Stimulated activated CD8-positive, alpha-beta memory T cell treated with anti-CD3 and anti-CD28 coated beads, Interleukin-7, amount 100 ng/mL, for 48 hours (primary cell): ENCODE results near the gene ITGBL1.

ENCODE experiments used
- DNase-seq, 2 donors: peaks; one replicate each; pipeline ENCODE4 v3.0.0-alpha.2; 2020; ENCODE audit warnings: low read depth in 1 of 2; ENCODE audit errors: extremely low read depth in 1 of 2

Gene ITGBL1

GRCh38 chr13:101452519-101453485 is at the start of gene ITGBL1:
Gene ITGBL1, plus strand, starts transcription at chr13:101452675. Its CDS starts 159 bp downstream, at chr13:101452834.
- no peak for DNase-seq

DNA sequence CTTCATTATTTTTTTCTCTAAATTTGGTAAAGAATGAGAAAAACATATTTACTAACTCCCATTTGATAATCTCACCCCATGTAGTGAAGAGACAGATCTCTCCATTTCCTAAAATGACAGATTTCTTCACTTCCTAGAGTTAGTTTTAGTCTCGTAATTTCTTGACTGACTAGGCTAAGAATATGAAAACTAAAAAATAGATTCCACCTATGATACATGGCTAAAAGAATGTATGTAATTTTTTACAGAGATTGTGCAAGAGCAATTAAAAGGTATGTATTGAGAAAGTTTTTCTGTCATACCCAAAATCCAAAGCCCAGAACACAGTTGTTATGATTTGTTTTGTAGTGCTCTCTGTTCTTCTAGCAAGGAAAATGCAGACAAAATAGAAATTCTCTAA is 45.7 kb upstream of the ITGBL1 start:
- no peak for DNase-seq

- DNase-seq = no peak
Measured at GRCh38 chr13:101408154-101408553, 44.3 kb upstream of the ITGBL1 start.

GRCh38 chr13:101408992-101409656 is 43.4 kb upstream of the ITGBL1 start:
- DNase-seq = no peak

GRCh38 chr13:101412076-101412475 is 40.4 kb upstream of the ITGBL1 start:
- DNase-seq = no peak

DNA sequence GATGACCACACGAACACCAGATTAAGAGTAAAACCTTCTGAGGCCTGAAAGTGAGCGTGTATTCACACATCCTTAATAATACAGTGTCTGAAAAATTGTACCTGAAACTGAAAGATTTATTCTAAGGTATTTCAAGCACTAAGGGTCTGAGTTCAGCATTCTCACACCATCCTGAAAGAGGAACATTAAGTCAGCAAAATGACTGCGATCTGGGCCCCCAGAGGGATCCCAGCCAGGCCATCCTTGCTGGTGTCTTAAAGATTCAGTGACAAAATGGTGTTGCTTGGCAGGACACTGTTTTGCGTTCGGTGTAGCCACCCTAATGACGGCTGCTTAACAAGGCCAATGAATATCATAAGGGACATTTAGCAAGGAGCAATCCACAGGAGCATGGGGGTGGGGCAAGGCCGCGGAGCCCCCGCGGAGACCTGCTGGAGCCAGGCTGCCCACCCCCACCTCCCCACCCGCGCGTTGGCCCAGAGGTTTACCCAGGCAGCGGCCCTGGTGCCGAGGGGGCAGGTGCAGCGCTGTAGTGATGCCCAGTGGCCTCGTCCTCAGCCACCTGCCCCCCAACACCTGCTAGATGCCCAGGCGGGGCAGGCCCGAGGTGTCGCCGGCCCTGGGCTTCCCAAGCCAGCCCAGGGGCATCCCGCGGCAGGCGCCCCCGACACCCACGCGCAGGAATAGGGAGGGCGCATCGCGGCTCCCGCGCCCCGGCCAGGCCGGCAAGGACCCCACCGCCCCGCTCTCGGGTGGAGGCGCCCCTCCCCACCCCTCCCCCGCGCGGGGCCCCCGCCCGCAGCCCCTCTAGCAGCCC is 36.9 kb upstream of the ITGBL1 start:
- DNase-seq = no peak

DNA sequence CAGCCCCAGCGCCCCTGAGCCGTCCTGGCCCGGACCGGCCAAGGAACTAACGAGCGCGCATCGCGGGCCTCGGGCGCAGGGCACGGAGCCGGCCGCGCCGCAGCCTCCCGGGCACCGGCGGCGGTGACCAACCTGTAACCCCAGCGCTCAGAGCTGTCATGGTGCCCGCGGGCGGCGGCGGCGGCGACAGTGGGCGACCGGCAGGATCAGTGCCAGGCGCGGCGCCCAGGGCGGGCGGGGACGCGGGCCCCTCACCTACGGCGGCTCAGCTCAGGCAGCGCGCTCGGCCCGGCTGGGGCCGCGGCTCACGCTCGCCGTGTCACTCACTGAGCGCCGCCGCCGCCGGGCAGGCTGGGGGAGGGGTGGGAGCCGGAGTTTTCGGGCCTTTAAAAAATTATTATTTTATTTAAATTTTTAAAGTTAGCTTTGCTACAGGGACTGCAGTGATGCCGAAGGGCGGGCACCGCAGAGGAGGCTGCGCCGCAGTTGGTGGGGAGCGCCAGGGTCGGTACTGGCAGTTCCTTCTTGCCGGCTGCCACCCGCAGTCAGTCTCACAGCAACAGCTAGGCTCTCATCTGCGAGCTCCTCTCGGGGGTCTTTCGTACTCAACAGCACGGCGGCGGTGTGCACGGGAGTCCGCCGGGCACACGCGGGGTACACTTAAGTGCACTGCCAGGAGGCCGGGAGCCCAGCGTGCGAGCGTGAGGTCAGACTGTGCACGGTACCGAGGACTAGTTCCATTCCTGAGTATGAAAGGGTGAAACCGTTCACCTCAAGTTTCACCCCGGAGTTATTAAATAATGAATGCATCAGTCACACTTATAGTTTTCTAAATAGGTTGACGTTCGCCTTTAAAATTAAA is 36.1 kb upstream of the ITGBL1 start, which contains the start of gene NALCN:
Gene NALCN, minus strand, starts transcription at position 328 of the 862 bp plus-strand sequence. CDS start 17,382 bp downstream, outside the sequence.
- no peak for DNase-seq

GRCh38 chr13:101417043-101417406 is 35.5 kb upstream of the ITGBL1 start:
- no peak for DNase-seq

DNA sequence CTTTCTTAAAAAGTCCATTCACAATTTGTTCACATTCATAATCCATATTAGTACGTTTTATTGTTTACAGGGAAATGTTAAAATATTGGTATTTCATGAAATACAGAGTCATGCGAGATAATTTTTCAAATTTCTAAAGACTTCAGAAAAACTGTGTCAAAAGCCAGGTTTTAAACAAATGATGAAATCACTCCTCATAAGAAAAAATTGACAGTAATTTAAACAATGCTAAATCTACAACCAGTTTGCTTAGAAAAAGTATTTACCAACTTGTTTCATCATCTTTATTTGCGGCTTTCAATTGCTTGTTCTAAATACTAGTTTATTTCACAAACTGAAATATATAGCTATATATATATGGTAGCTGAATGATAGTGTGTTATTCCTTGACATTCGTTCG is 35.0 kb upstream of the ITGBL1 start:
- DNase-seq = no peak

DNA sequence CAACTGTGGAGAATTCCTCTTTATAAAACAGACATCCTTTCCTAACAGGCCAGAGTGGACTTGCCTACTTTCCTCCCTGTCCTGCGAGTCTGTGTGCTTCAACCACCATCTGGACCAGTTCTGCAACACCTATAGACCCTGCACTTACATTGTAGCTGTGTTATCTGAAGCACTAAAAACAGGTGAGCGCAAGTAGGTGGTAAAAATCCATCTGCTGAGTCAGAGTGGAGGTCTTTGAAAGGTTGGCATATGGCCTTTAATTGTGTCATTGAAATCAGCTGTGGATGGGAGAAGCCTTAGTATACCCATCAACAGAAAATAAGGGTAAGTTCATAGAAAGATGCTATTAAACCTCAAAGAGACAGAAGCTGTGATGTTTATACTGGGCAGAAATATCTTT is 28.6 kb upstream of the ITGBL1 start:
- DNase-seq = no peak

DNA sequence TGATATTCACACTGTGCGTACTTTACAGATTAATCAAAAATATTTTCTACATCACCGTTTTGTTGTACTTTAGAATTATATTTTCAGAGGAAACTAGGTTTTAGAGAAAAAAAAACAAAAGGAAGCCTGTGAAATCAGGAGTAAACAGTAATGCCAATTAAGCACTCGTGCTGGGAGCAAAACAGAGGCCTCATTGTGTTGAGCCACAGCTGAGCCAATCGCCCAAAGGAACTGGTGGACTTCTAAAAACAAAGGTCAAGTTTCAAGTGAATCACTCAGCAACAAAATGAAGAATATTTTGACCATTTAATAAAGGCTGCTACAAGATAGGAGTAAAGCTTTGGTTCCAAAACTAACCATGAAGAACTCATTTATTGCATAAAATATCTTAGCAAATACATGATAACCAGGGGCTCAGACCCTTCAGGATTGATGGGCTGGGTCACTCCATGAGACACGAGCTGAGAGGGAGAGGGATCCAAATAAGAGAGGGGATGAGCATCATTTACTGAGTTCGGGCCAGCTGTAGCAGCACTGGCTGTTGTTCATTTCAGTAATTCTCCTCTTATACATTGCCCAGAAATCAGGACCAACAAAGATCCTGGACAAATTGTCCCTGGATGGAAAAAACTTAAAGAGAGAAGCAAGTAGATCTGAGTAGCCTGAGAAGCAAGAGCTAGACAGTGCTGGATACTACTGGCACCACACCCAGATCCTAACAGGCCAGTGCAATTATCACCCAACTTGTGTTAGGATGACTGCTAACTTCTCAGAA is 27.9 kb upstream of the ITGBL1 start:
- DNase-seq = no peak

- DNase-seq = no peak
Measured at GRCh38 chr13:101425156-101425471, 27.4 kb upstream of the ITGBL1 start.

GRCh38 chr13:101425623-101426022 is 26.9 kb upstream of the ITGBL1 start:
- no peak for DNase-seq

DNA sequence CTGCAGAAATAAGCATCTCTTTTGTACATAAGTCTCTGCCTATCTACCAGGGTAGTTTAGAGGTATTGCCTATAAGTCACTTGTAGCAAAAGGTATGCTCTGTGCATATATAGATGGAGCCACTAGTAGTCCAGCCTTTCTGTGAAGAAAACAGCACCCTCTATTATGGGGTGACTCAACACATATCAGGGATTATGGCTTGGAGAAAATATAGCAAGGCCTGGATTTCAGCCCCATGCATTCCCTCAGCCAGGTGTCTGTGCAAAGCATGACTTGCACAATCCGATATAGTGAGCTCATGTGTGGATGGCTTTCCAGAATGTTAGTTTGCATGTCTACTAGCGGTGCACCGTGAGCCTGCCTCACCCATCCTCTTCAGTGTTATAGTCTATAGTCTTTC is 22.7 kb upstream of the ITGBL1 start:
- no peak for DNase-seq

- DNase-seq = no peak
Measured at GRCh38 chr13:101433895-101434294, 18.6 kb upstream of the ITGBL1 start.

DNA sequence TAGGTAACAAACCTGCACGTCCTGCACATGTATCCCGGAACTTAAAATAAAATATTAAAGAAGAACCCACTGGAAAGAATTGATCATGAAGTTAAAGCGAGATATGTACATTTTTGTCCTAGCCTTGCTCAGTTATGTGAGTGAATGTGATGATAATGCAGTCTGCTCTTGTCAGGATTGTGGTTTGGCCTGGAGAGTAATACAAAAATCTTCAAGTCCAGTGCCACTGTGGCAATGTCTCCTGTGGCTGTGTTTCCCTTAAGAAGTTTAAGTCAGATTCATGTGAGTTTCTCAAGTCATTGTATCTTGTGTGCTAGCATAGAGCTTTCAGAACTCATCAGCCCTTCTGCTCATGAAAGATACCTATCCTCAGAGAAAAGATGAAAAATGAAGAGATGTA is 18.0 kb upstream of the ITGBL1 start:
- DNase-seq = no peak

DNA sequence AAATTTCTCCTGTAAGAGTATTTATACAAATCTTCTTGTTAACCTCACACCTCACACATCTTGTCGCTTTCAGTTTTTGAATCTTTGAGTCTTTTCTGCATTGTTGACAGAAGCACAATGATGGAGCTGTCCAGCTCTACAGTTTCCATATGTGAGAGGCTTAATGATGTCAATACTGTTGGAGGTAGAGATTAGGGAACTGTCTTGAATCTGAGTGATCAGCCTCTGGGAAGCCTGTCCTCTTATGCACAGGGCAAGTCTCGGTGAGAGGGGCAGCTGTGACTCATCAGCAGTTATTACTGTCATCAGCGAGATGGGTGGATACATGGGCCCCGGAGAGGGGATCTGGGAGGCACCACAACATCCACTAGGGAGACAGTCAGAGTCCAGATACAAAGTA is 4.6 kb upstream of the ITGBL1 start:
- no peak for DNase-seq

- no peak for DNase-seq
Measured at GRCh38 chr13:101449790-101450748, 2.4 kb upstream of the ITGBL1 start.

- DNase-seq = no peak
Measured at GRCh38 chr13:101450749-101451130, 1.7 kb upstream of the ITGBL1 start.
